GM18909 (cell line): ENCODE data around the gene GNGT2.

ENCODE experiments used
- ATAC-seq: cut with Tn5 transposase; IDR thresholded peaks from one replicate; pipeline ENCODE4 v1.9.1; 2021; ENCODE audit warnings: mild to moderate bottlenecking; ENCODE audit not compliant: unreplicated experiment, poor library complexity

The GNGT2 gene

DNA sequence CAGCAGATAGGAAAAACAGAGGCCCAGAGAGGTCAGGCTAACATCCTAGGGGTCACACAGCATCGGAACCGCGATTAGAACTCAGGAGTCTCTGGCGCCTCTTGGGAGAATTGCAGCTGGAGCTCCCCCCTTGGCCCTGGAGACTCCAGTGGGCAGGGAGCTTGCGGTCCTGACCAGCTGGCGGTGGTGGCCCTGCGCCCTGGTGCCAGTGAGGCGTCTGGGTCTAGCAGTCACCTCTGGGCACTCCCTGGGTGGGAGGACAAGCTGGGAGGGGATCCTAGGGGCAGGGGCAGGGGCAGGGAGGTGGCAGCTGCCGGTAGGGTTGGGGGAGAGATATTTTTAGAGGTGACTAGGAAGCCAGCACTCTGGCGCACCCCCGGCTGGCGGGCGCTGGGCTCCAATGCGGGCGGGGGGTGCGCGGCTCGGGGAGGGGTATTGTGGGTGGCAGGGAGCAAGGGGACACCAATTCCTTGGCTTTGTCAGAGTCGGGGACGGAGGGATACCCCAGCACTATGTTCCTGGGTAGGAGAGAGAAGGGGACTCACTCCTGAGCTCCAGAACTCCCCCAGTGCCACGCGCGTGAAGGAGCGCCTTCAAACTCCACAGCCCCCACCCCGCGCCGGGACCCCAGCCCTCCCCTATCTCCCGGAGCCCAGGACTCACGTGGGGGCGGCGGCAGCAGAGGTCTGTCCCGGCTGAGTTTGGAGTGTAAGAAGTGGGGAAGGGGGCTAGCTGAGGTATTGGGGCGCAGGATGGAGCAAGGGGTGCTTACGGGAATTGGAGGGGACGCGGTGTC lies 19.6 kb upstream of the GNGT2 start:
- peak; percentile 4 for ATAC-seq

DNA sequence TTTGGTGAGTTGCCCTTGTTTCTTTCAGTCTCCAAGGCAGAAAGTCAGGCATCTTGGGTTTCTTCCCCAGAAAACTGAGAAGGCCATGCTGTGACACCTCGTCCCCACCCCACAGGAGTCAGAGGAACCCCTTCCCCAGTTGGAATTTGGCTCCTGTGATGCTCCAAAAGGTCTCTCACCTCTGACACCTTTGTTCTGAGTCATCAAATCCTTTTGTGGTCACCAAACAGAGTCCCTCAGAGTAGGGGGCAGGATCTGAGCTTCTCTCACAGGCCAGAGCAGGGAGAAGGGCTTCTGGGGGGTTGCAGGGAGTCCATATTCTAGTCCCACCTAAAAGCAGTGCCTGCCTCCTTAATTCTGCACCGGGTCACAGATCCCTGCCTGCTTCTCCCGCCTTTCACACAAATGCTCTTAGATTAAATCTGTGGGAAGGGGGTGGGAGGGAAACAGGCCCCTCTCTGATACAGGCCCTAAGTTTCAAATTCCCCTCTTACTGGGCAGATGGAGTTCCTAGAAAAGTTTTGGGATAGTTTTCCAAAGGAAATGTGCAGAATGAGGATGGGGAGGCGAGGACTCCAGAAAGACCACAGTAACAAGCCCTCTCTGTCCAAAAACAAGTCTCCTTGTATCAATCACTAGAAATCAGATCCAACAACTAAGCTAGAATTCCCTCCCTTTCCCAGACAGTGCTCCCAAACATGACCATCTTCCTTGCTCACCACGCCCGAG lies 18.9 kb upstream of the GNGT2 start:
- ATAC-seq = no peak

DNA sequence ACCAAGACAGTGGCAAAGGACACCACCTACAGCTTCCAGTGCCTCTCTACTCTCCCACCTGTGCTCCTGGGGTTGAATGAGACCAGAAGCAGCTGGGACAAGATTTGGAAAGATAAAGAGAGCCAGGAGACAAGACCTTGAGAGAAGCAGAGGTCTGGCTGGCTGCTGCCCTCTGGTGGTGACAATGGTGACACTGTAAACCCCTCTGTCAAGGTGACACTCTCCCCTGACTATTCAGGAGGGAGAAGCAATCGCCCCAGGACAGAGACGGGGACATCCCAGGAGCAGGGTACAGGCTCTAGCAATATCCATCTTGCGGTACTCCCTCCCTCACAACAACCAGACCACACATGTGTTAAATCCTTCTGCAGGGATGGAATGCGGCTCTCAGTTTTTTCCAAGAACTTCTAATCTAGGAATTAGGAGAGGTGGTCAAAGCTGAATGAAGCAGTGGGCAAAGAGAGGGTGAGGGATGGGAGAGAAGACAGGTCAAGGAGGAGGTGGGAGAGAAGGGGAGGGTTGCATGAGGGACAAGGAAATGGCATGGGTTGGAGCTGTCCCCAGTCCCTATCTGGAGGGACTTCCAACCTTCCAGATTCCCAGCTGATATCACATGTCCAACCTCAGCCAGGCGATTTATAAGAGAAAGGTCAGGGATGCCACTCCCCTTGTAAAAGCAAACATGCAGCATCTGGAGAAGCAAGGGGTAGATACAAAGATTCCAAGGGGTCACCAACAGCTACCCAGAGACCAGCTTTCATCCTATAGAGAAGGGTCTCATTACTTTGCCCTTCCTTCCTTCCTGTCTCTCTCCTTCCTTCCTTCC lies 17.3 kb upstream of the GNGT2 start:
- peak; percentile 36 for ATAC-seq

DNA sequence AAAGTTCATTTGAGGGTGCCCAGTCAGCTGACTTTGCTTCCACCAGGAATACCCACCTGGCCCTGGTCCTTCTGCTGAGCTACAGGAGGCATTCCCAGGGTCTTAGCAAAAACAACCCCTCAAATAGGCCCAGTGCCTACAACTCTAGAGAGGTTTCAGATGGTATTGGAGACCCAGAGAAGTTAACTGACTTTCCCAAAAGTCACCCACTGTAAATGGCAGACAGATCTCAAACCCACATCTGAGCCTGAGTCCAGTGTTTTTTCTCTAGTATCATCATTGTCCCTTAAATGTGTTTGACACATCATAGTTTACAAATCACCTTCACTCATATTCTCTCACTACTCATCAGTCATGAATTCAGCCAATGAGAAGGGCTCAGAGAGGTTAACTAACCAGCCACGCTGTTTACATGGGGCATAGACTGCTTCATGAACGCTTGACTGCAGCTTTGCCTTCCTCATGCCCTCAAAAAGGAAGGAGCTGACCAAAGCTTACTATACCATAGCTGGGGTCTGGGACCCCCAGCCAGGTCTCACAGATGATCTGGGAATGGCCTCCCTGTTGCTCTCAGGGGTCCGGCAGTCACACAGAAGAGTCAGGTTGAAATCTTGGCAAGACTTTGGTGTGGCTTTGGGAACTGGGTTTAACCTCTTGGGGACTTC lies 16.5 kb upstream of the GNGT2 start:
- peak; percentile 4 for ATAC-seq

DNA sequence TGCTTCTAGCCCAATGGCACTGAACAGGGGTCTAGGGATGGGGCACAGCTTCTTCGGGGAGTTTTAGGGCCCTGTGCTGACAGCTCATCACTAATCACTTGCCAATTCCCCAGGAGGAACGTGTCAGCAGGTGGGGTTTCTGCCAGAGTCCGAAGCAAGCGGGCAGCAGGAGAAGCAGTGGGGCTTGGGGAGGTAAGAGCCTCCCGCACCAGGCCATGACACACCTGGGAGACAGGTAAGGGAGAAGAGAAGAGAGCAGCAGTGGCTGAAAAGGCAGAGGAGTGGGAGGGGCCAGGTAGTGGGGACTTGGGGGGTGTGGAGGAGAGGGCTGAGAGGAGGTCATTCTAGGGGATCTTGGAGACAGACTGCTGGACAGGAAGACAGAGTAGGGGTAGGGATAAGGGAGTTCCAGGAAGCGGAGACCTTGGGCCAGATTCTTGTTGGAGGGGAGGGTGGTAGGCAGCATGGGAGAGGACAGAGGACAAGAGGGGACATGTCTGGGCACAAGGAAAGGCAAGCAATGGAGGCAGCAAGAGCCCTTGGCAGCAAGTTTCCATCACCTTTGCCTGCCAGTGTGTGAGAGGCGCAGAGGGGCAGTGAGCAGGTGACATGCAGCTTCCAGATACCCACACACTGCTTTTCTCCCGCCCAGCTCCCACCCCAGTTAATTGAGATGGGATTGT lies 15.3 kb upstream of the GNGT2 start:
- ATAC-seq = no peak

DNA sequence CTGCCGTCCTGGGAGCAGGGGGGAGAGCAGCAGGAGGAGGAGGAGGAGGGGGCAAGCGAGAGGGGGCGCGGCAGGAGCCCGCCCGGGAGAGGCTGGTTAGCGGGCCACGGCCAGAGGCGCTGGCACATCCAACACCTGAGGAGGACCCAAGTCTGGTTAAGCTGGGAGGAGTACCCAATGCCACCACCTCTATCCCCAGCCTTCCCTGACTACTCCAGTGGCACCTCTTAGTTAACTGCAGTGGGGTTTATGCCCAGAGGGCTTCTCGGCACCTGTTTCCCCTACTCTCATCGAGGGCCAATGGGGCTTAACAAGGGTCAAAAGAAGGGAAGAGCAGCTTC lies 14.6 kb upstream of the GNGT2 start:
- no peak for ATAC-seq

DNA sequence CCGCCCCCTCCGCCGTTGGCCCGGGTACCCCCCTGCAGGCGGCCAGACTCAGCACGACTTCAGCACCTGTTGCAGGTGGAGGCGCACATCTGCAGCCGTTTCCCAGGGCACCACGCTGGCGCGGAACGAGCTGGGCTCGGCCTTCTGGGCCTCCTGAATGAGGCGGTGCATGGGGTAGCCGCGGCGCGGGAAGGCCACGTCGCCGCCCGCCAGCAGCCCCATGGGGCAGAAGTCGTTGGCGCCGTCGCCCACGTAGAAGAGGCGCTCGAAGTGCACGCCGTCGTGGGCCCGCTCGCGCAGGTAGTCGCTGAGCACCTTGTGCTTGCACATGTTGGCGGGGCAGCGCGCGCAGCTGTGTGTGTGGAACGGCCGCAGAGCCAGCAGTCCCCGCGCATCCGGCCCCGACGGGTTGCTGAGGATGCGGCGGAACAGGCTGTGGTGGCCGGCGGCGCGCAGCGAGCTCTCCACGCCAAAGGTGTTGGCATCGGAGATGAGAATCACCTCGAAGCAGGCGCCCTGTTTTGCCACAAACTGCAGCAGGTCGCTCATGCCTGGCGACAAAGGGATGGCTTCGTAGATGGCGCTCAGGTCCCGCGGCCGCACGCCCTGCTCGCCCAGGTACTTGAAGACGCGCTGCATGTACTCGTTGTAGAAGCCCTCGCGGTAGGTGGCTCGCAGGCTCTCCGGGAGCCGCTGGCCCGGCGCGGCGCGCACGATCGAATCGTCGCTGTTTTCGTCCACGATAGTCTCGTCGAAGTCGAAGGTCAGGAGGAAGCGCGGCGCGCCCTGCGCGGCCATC lies 14.0 kb upstream of the GNGT2 start:
- ATAC-seq = no peak

DNA sequence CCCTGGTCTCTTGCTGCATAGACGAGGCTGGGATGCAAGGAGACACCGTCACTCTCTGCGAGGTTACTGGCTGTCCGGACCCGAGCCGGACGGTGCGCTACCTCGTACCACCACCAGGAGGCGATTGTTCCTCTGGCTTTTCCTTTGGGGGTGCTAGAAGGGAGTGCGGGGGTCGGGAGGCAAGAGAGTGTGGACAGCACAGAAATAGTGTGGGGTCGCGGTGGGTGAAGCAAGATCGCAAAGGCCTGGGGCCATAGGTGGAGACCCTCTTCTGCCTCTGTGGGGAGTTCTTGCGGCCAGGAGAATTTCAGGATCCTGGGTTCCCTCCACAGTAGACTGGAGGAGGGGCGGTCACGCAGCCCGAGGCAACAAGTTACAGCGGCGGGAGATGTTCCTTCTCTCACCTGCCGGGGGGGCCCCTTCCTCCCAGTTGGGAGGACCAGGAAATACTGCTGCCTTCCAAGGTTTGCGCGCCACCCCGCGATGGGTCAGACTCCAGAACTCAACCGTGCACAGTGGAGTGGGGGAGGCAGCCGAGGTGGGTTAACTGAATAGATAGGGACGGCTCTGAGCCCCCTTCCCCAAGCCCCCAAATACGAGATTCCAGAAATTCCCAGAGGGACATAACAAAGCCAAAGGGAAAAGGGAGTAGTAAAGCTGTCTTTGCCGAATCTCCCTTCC lies 13.3 kb upstream of the GNGT2 start:
- no peak for ATAC-seq

DNA sequence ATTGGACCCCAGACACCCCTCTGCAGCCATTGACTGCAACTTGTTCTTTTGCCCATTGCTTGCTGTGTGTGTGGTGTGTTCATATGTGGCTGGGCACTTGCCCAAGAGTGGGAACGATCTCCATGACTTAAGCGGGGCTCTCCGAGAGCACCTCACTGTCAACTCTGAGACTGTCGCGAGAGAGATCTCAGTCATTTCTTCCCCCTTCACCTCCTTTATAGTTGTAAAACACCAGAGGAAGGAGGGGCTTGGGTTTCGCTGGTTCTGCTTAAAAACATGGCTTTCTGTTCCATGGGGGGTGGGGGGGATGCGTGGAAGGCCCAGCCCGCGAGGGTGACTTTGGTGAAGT lies 12.8 kb upstream of the GNGT2 start:
- ATAC-seq = no peak

DNA sequence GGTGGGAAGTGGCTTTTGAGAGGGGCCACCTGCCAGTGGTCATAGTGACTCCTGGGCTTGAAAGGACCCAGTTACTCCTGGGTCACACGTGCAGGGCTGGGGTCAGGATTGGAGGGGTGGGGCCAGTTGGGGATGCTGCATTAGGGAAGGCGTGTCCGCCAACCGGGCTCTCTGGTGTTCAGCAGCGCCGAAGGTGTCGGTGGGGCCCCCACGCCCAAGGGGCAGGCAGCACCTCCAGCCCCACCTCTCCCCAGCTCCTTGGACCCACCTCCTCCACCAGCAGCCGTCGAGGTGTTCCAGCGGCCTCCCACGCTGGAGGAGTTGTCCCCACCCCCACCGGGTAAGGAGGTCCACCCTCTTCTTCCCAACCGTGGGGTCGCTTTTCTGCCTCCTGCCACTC lies 9.6 kb upstream of the GNGT2 start:
- ATAC-seq = no peak

DNA sequence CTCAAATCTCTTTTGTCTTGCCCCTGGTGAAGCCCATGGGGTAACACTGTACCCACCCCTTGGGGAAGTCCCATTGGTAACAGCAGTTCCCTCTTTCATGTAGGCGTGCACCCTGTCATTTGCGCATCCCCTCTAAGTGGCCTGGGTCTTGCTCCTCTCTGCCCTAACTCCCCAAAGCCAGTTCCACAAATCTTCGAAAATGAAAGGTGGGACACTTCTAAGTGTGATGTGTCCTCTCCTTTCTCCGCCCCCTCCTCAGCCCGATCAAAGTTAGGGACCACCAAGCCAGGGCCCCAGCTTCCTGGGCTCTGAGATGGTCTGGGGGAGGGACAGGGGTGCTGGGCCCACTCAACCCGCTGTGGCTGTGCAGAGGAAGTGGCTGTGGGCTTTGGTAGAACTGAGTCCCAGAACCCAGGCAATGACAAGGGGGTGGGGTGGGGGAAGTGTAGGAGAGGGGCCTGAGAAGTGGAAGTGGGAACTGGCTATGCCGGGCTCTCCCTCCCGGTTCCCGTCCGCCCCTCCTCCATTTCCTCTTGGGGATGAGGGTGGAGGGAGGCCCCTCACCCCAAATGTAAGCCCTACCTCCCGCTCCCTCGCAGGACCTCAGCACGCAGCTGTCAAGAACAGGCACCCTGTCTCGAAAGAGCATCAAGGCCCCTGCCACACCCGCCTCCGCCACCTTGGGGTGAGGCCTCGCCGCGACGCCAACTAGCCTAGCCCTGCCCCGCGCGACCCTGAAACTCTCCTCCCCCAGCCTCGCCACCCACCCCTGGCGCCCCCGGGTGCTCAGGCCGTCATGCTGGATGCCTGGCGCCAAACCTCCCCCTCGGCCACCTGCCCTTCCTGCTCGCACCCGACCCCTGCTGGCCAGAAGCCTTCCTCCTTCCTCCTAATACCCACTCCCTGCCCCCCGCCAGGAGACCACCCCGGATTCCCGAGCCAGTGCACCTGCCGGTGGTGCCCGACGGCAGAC lies 8.9 kb upstream of the GNGT2 start:
- ATAC-seq = peak; percentile 49

DNA sequence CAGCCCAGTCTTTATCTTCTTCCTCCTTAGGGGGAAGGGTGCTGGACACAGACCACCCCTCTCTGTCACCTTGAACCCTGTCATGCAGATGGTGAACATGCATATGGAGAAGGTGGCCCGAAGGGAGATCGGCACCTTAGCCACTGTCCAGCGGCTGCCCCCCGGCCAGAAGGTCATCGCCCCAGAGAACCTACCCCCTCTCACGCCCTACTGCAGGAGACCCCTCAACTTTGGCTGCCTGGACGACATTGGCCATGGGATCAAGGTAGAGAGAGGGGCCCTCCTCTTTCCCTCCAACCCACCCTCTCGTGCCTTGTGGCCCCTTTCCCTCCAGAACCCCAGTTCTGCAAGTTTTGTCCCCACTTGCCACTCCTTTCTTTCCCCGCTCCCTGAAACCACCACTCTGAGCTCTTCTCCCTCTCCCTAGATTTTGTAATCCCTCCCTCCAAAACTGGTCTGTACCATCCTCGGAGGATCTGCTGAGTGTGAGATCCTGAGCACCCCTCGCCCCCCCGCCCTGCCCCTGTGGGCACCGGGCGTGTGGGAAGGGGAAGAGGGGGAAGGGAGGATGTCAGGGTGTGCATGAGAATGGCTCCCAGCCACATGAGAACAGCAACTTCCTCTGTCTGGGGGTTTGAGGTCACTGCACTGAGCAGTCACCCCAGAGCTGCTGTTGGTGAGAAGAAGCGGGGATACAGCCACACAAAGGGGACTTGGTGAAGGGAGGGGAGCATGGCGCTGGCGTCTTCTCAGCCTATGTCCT lies 7.5 kb upstream of the GNGT2 start:
- peak; percentile 53 for ATAC-seq

DNA sequence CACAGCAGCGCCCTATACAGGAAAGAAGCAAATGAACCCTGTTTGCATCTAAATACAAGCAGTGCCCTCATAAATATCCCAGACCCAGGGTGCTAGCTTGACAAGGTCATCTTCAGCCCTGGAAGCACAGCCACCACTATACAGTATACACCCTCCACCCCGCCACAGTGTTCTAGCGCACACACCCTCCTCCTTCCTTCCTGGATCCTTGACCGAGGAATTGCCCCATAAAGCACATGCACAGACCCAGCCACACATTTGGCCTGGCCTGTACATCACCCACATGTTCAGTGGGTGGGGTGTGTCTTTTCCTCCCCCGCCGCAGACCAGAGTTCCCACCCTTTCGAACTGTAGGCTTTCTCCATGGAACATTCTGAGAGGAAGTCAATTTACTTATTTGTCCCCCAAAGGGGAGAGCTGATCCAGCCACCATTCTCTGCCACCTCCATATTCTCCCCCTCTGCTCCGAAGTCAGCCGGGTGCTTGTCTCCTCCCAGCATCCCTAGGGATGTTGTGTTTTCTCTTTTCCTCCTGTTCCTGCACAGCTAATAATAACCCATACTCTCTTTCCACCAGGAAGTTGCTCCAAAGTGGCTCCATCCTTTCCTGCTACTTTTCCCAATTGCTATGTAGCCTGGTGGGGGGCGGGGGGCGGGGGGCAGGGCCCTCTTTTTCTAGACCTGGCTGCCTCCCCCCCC lies 6.7 kb upstream of the GNGT2 start:
- no peak for ATAC-seq

DNA sequence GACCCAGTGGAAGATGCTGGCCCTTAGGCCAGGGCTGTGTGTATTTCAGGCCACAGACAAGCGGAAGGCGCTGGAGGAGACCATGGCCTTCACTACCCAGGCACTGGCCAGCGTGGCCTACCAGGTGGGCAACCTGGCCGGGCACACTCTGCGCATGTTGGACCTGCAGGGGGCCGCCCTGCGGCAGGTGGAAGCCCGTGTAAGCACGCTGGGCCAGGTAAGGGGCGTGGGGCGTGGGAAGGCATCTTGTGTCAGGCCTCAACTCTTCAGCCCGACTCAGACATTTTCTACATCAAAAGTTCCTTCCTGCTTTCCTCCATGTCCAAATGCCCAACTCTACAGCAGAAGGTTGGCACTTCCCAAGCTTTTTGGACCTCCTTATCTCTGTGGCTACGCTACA lies 6.1 kb upstream of the GNGT2 start:
- no peak for ATAC-seq

DNA sequence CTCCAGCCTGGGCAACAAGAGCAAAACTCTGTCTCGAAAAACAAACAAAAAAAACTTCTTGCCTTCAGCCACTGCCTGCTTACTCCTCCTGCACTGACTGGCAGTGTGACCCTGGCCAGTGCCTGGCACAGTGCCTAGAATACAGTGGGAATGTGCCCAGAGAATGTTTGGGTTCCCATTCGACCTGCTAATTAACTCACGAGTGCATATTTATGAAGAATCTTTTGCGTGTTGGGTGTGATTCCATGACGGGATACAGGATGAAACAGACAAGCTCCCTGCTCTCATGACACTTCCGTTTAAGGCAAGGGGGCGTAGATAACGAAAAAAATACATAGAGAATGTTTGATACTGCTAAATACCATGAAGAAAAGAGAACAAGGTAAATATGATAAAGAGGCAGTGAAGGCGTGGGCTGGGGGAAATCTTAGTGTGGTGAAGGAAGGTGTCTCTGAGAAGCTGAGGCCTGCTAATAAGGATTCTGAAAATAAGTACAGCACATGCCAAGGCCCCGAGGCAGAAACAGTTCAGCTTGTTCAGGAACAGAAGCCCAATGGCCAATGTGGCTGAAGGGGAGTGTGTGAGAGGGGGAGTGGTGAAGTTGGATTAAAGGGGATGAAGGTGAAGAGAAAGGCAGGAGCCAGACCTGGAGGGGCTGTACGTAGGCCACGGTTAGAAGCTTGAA lies 4.4 kb upstream of the GNGT2 start:
- no peak for ATAC-seq

DNA sequence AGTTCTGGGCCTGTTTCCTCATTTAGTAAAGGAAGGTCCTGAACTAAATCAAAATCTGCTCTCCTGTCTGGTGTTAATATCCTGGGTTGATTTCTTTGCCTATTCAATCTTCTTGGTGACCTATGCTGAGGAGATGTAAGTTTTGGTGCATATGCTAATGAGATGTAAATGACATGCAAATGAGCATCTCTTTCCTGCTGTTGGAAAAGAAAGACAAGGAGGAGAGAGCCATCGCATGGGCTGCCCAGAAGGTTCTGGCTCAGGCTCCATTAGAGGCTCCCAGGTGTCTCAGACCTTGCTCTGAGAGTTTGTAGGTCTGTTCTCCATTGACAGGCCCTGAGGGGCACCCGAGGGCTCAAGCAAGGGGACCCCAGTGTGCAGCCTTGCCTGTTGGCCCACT lies 3.5 kb upstream of the GNGT2 start:
- no peak for ATAC-seq
